Adrenal gland (tissue), 5 donors: ENCODE data around the gene STK32A.

ENCODE experiments used
- POLR2A ChIP-seq, 2 donors: fragments of 450-650 bp; IDR thresholded peaks; one replicate each; pipeline ENCODE4 v1.6.1; 2017; ENCODE audit warnings: antibody characterized with exemption in 2 of 2, mild to moderate bottlenecking in 2 of 2, moderate library complexity in 1 of 2
- TF ChIP-seq, protein P1 (sequence below), 6 experiments: fragments of 450-650 bp in 4 of 6; fragments of 200-600 bp in 2 of 6; sonication (generic) in 1 of 6; IDR thresholded peaks; 1 replicate in 5 of 6; 2 replicates in 1 of 6; pipeline versions ENCODE4 v1.5.1 to v1.8.0; 2016 to 2021; ENCODE audit warnings: antibody characterized with exemption in 6 of 6, mild to moderate bottlenecking in 2 of 6, moderate library complexity in 1 of 6
- donor health status: DM: no; HTN: no; CAD: no.

- TF ChIP-seq, protein P1, sequence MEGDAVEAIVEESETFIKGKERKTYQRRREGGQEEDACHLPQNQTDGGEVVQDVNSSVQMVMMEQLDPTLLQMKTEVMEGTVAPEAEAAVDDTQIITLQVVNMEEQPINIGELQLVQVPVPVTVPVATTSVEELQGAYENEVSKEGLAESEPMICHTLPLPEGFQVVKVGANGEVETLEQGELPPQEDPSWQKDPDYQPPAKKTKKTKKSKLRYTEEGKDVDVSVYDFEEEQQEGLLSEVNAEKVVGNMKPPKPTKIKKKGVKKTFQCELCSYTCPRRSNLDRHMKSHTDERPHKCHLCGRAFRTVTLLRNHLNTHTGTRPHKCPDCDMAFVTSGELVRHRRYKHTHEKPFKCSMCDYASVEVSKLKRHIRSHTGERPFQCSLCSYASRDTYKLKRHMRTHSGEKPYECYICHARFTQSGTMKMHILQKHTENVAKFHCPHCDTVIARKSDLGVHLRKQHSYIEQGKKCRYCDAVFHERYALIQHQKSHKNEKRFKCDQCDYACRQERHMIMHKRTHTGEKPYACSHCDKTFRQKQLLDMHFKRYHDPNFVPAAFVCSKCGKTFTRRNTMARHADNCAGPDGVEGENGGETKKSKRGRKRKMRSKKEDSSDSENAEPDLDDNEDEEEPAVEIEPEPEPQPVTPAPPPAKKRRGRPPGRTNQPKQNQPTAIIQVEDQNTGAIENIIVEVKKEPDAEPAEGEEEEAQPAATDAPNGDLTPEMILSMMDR (IDR thresholded peaks at IDR 0.05) = no peak
- TF ChIP-seq POLR2A (IDR thresholded peaks at IDR 0.05) = no peak
Measured at GRCh38 chr5:147225938-147226337, 8.9 kb upstream of the STK32A start.
